CD8-positive, alpha-beta memory T cell (primary cell): Measurements from ENCODE around the gene GYG1. TPM values are rescaled to one million over a fixed set of nuclear protein-coding genes. Genes with fewer than 3 reads are reported as not detected.

Experiments used
- CTCF ChIA-PET: fragments of 350-600 bp; sonication (Branson Sonifier 250); formaldehyde crosslinking; loops from one replicate; lab custom pipeline; 2021; ENCODE audit warnings: antibody characterized with exemption; lab: Charles Lee
- POLR2A ChIA-PET: fragments of 350-600 bp; sonication (Branson Sonifier 250); formaldehyde crosslinking; loops from one replicate; lab custom pipeline; 2021; ENCODE audit warnings: antibody characterized with exemption; lab: Charles Lee
- DNase-seq, 5 donors: peaks; one replicate each; pipeline versions ENCODE4 v3.0.0 to v3.0.0-alpha.2; 2020 to 2022; ENCODE audit warnings: mixed read lengths in 1 of 5
- H3K27ac ChIP-seq: one replicate; pipeline ENCODE4 v1.7.0; 2013; ENCODE audit warnings: low read depth, mild to moderate bottlenecking, low read length, moderate library complexity
- H3K27me3 ChIP-seq: 2 replicates; pipeline ENCODE4 v1.7.0; 2013; ENCODE audit warnings: low read length, mild to moderate bottlenecking; ENCODE audit not compliant: insufficient read depth, poor library complexity, severe bottlenecking
- H3K36me3 ChIP-seq: 2 replicates; pipeline ENCODE4 v1.7.0; 2013; ENCODE audit warnings: mild to moderate bottlenecking, low read length, moderate library complexity; ENCODE audit not compliant: insufficient read depth
- H3K4me1 ChIP-seq: 2 replicates; pipeline ENCODE4 v1.7.0; 2013; ENCODE audit warnings: mild to moderate bottlenecking, low read length, moderate library complexity; ENCODE audit not compliant: insufficient read depth
- H3K4me3 ChIP-seq: 2 replicates; pipeline ENCODE4 v1.7.0; 2013; ENCODE audit warnings: mild to moderate bottlenecking, low read length
- H3K9me3 ChIP-seq: 2 replicates; pipeline ENCODE4 v1.7.0; 2013; ENCODE audit warnings: mild to moderate bottlenecking, low read length
- H3K27ac Mint-ChIP-seq, 8 donors: one replicate each; pipeline ENCODE4 v1.8.0; 2020 to 2021; ENCODE audit warnings: mixed read lengths in 8 of 8, mild to moderate bottlenecking in 6 of 8, inconsistent platforms in 3 of 8, moderate library complexity in 3 of 8
- H3K27me3 Mint-ChIP-seq, 2 donors: one replicate each; pipeline ENCODE4 v1.8.0; 2020 to 2021; ENCODE audit warnings: mixed read lengths in 2 of 2, mild to moderate bottlenecking in 1 of 2, moderate library complexity in 1 of 2
- H3K36me3 Mint-ChIP-seq, 3 donors: one replicate each; pipeline ENCODE4 v1.8.0; 2020 to 2021; ENCODE audit warnings: mixed read lengths in 3 of 3, inconsistent platforms in 1 of 3, mild to moderate bottlenecking in 1 of 3
- H3K4me1 Mint-ChIP-seq, 3 donors: one replicate each; pipeline ENCODE4 v1.8.0; 2020 to 2021; ENCODE audit warnings: mixed read lengths in 3 of 3, inconsistent platforms in 1 of 3, mild to moderate bottlenecking in 1 of 3
- H3K4me3 Mint-ChIP-seq, 7 donors: one replicate each; pipeline ENCODE4 v1.8.0; 2020 to 2021; ENCODE audit warnings: mixed read lengths in 7 of 7, mild to moderate bottlenecking in 6 of 7, moderate library complexity in 4 of 7, inconsistent platforms in 2 of 7
- H3K9me3 Mint-ChIP-seq, 5 donors: one replicate each; pipeline ENCODE4 v1.8.0; 2020 to 2022; ENCODE audit warnings: mixed read lengths in 5 of 5, mild to moderate bottlenecking in 3 of 5, moderate library complexity in 2 of 5, inconsistent platforms in 1 of 5
- polyA plus RNA-seq: library from polyadenylated mRNA; unstranded; fragments of 300-500 nt; fragmentation: Illumina TruSeq; gene quantifications from one replicate; pipeline ENCODE4 v1.2.3, GENCODE V29; 2021
- total RNA-seq, 2 experiments: library from RNA; stranded (reverse); gene quantifications; one replicate each; pipeline ENCODE4 v1.2.3, GENCODE V29; 2021

Gene GYG1
- total and polyA plus RNA-seq, 3 experiments from 2014 or later: 31.9 to 78.3 (median 35.0) TPM

DNA sequence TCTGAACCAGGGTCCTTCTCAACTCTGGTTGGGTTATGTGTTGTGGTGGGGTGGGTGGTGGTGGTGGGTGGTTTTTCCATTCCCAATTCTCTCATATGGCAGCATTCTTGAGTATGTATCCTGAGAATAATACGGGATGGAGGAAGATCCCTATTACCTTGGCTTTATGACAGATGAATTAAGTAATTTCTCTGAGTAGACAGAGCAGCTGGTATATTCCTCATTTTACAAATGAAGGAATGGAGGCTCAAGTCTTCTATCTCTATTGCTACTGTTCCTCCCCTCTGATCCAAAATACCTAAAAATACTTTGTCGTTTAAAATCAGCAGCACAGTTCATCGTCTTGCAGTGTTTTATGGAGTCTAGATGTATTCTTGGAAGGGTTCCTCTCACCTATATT is 10.4 kb downstream of the GYG1 start:
- Histone ChIP-seq H3K9me3 (no peaks in the 10 kb centered on the region), H3K4me1 (peaks cover 17% of the 10 kb centered on the region), H3K27me3 (no peaks in the 10 kb centered on the region), H3K36me3 (peaks cover 11% of the 10 kb centered on the region), H3K4me3 (no peak overlapping the region), H3K27ac (no peak overlapping the region)
- ChIA-PET POLR2A (no interaction called here), CTCF (interaction anchor here (1.0 to 3.6 kb wide), 3 partner anchors 10 to 18 kb away, joined by 3 to 12 read pairs (median 4); partner anchors contain the start of gene GYG1)
- H3K36me3 Mint-ChIP-seq: peaks cover 9 to 60% (median 10%) of the 10 kb centered on the region in 3 donors
- H3K27me3 Mint-ChIP-seq: no peaks in the 10 kb centered on the region
- H3K4me1 Mint-ChIP-seq: peaks cover 45 to 66% (median 60%) of the 10 kb centered on the region in 3 donors
- no peaks in the 10 kb centered on the region for H3K9me3 Mint-ChIP-seq
- H3K27ac Mint-ChIP-seq: peak overlapping the region in 3 of 8 donors; percentile 24 to 41 (median 25)
- DNase-seq: no peak
- H3K4me3 Mint-ChIP-seq: no peak overlapping the region

DNA sequence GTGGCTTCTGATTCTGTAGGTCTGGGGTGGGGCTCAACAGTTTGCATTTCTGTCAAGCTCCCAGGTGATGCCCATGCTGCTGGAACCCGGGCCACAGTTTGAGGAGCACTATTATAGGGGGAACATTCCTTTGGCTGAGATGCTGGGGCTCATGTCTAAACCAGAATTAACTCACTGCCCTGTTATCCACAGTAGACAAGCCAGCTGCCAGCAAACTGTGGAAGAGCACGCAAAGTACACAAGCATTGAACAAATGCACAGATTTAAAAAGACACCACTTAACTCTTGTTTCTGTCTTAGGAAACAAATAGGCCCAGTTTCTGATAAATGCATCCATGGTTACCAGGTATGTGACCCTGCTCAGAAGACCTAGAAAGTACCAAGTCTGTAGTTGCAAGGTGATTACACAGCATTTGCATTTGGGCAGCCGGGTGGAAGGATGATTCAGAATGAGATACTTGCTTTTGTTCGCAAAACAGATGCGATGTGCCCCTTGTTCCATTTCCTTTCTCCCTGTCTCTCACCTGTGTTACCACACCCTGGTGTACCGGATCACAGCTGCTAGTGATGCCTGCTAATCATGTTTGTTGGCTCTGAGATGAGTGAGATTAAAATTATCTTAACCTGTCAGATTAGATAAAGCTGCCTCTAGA is 12.4 kb downstream of the GYG1 start:
- POLR2A ChIA-PET: no interaction called here
- peaks cover 15% of the 10 kb centered on the region for H3K36me3 ChIP-seq
- peaks cover 17 to 68% (median 20%) of the 10 kb centered on the region in 3 donors for H3K36me3 Mint-ChIP-seq
- H3K4me1 ChIP-seq: peaks cover 20% of the 10 kb centered on the region
- H3K4me1 Mint-ChIP-seq: peaks cover 47 to 64% (median 57%) of the 10 kb centered on the region in 3 donors
- H3K27ac Mint-ChIP-seq: peak overlapping the region; percentile 61 to 97 (median 88)
- no peaks in the 10 kb centered on the region for H3K27me3 ChIP-seq
- H3K27me3 Mint-ChIP-seq: no peaks in the 10 kb centered on the region
- H3K4me3 ChIP-seq: no peak overlapping the region
- peak in 4 of 5 donors; percentile 22 to 62 (median 36) for DNase-seq
- CTCF ChIA-PET: no interaction called here
- H3K4me3 Mint-ChIP-seq: peak overlapping the region in 6 of 7 donors; percentile 6 to 66 (median 26)
- no peaks in the 10 kb centered on the region for H3K9me3 Mint-ChIP-seq
- no peaks in the 10 kb centered on the region for H3K9me3 ChIP-seq
- H3K27ac ChIP-seq: no peak overlapping the region

DNA sequence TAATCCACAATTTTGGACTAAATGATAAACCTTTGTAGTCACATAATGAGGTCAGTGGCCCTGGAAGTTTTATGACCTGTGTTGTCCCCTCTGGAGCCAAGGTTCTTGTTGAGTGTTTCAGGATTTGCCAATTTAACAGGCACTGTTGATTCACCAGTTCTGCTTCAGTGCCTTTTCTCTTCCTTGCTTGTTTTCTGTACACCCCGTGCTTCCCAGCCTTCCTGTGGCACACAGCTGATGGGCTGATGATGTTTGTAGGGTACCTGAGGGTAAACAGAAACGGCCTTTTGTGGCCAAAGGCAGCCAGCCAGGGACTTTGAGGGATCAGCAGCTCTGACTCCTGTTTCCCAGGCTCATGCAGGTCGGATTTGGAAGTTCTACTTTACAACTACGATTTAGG is 13.3 kb downstream of the GYG1 start:
- peaks cover 17 to 66% (median 24%) of the 10 kb centered on the region in 3 donors for H3K36me3 Mint-ChIP-seq
- no peak overlapping the region for H3K4me3 ChIP-seq
- peak overlapping the region in 1 of 7 donors; percentile 3 for H3K4me3 Mint-ChIP-seq
- no peaks in the 10 kb centered on the region for H3K27me3 Mint-ChIP-seq
- H3K27me3 ChIP-seq: no peaks in the 10 kb centered on the region
- CTCF ChIA-PET: interaction anchor here (0.9 kb wide), 1 partner anchor 13 kb away, joined by 3 read pairs; no protein-coding TSS in a partner anchor
- no peaks in the 10 kb centered on the region for H3K9me3 ChIP-seq
- H3K27ac ChIP-seq: no peak overlapping the region
- peaks cover 21% of the 10 kb centered on the region for H3K4me1 ChIP-seq
- POLR2A ChIA-PET: no interaction called here
- no peak for DNase-seq
- H3K9me3 Mint-ChIP-seq: no peaks in the 10 kb centered on the region
- H3K36me3 ChIP-seq: peaks cover 15% of the 10 kb centered on the region
- peaks cover 46 to 63% (median 54%) of the 10 kb centered on the region in 3 donors for H3K4me1 Mint-ChIP-seq
- H3K27ac Mint-ChIP-seq: peak overlapping the region; percentile 21 to 97 (median 88)

DNA sequence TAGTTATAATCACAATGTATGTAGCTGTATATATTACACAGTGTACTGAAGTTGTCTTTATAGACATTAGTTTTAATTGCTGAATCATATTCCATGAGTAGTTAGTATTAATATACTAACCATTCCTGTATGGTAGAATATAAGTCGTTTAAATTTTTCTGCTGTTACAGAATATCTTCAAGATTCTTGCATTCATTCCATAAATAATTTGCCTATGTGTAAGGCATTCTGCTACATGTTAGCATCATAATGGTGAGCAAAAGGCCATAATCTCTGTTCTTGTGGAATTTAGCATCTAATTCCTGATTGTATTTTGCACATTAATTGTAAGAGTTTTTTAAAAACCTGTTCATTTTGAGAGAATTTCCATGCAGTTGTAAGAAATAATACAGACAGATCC is 14.1 kb downstream of the GYG1 start:
- H3K27me3 ChIP-seq: no peaks in the 10 kb centered on the region
- H3K9me3 ChIP-seq: no peaks in the 10 kb centered on the region
- Mint-ChIP-seq H3K36me3 (peaks cover 16 to 64% (median 25%) of the 10 kb centered on the region in 3 donors), H3K27ac (peak overlapping the region in 4 of 8 donors; percentile 17 to 35 (median 20)), H3K4me1 (peaks cover 43 to 62% (median 52%) of the 10 kb centered on the region in 3 donors), H3K4me3 (no peak overlapping the region), H3K9me3 (no peaks in the 10 kb centered on the region), H3K27me3 (no peaks in the 10 kb centered on the region)
- H3K4me1 ChIP-seq: peaks cover 27% of the 10 kb centered on the region
- CTCF ChIA-PET: no interaction called here
- no peak for DNase-seq
- no peak overlapping the region for H3K4me3 ChIP-seq
- POLR2A ChIA-PET: no interaction called here
- peaks cover 12% of the 10 kb centered on the region for H3K36me3 ChIP-seq
- no peak overlapping the region for H3K27ac ChIP-seq

DNA sequence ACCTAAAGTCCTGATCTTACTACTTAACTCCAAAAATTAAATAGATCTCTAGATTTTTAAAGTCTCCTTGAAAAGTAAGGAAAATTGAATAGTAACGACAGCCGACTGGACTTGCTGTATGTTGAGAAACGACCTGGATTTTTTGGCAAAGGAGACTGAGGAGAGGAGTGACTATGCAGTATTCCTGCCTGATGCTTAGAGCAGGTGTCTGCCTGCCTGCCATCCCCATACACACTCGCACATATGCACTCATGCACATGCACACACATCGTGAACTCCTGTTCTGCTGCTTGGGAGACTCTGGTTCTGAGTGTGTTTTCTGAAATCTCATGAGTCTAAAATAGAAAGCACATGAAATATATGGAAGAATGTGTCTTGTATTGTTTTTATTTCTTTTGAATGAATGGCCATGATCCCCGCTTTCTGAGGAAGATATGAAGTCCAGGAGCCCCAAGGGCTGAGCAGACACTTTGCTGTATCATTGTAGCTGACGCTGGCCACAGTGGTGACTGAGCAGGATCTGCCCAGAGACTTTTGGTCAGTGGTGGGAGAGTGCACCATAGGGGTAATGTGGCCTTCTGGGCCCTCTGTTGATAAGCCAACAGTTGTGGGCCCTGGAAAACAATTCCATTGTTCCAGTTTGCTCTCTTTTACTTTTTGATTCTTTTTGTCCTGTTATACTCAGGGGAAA is 16.4 kb downstream of the GYG1 start:
- CTCF ChIA-PET: interaction anchor here (2.6 kb wide), 1 partner anchor 16 kb away, joined by 8 read pairs; the partner anchor contains the start of gene GYG1
- Mint-ChIP-seq H3K36me3 (peaks cover 19 to 69% (median 38%) of the 10 kb centered on the region in 3 donors), H3K4me1 (peaks cover 57 to 71% (median 64%) of the 10 kb centered on the region in 3 donors), H3K27ac (peak overlapping the region; percentile 20 to 96 (median 84)), H3K4me3 (peak overlapping the region in 3 of 7 donors; percentile 2 to 31 (median 18)), H3K9me3 (no peaks in the 10 kb centered on the region), H3K27me3 (no peaks in the 10 kb centered on the region)
- no peak for DNase-seq
- no peak overlapping the region for H3K27ac ChIP-seq
- H3K4me3 ChIP-seq: no peak overlapping the region
- H3K27me3 ChIP-seq: no peaks in the 10 kb centered on the region
- H3K4me1 ChIP-seq: peaks cover 41% of the 10 kb centered on the region
- peaks cover 18% of the 10 kb centered on the region for H3K36me3 ChIP-seq
- POLR2A ChIA-PET: no interaction called here
- H3K9me3 ChIP-seq: no peaks in the 10 kb centered on the region

DNA sequence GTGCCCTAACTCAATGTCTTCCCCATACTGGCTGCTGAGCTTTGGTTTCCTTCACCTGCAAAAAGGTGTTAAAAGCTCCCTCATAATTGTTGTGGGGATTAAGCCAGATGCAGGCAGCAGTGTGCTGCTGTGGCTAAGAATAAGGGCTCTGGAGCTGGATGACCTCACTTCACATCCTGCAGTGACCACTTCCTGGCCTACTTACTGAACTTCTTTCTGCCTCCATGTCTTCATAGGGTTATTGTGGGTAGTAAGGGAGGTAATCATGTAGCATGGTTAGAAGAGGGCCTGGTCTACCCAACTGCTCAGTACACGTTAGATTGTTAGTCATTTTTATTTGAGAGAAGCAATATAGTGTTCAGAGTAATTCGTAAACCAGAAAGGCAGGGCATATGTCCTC is 18.4 kb downstream of the GYG1 start:
- no peaks in the 10 kb centered on the region for H3K9me3 Mint-ChIP-seq
- Histone ChIP-seq H3K36me3 (peaks cover 24% of the 10 kb centered on the region), H3K27me3 (no peaks in the 10 kb centered on the region), H3K27ac (no peak overlapping the region), H3K4me1 (peaks cover 35% of the 10 kb centered on the region), H3K4me3 (no peak overlapping the region), H3K9me3 (no peaks in the 10 kb centered on the region)
- H3K4me1 Mint-ChIP-seq: peaks cover 57 to 69% (median 66%) of the 10 kb centered on the region in 3 donors
- peak overlapping the region; percentile 72 to 96 (median 95) for H3K27ac Mint-ChIP-seq
- POLR2A ChIA-PET: interaction anchor here (0.5 to 1.5 kb wide), 4 partner anchors 15 to 55 kb away, joined by 3 to 17 read pairs (median 4); partner anchors contain the start of gene GYG1
- peak overlapping the region; percentile 4 to 75 (median 64) for H3K4me3 Mint-ChIP-seq
- H3K27me3 Mint-ChIP-seq: no peaks in the 10 kb centered on the region
- CTCF ChIA-PET: interaction anchor here (0.7 to 2.6 kb wide), 6 partner anchors 10 to 192 kb away, joined by 3 to 10 read pairs (median 3); partner anchors contain the start of genes GYG1 and HPS3
- DNase-seq: peak in 4 of 5 donors; percentile 27 to 83 (median 70)
- H3K36me3 Mint-ChIP-seq: peaks cover 21 to 69% (median 39%) of the 10 kb centered on the region in 3 donors

DNA sequence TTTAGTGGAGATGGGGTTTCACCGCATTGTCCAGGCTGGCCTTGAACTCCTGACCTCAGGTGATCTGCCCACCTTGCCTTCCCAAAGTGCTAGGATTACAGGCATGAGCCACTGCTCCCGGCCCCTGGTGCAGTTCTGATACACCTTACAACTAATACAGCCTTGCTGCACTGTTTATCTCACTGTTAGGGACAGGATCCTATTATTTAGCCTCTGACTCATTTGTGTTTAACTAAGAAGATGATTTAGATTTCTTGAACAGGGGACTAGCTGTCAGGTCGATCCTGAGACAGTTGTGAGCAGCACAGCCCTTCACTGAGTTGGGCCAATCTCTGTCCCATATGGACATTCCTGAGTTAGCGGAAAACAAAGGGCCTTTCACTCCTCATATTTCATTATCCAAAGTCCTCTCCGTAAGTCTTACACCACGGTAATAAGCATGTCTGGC is 19.2 kb downstream of the GYG1 start:
- Mint-ChIP-seq H3K9me3 (no peaks in the 10 kb centered on the region), H3K4me1 (peaks cover 63 to 75% (median 72%) of the 10 kb centered on the region in 3 donors), H3K27ac (peak overlapping the region; percentile 66 to 96 (median 94)), H3K36me3 (peaks cover 28 to 75% (median 39%) of the 10 kb centered on the region in 3 donors), H3K27me3 (no peaks in the 10 kb centered on the region), H3K4me3 (peak overlapping the region in 4 of 7 donors; percentile 6 to 67 (median 32))
- Histone ChIP-seq H3K4me1 (peaks cover 34% of the 10 kb centered on the region), H3K27ac (no peak overlapping the region), H3K4me3 (no peak overlapping the region), H3K9me3 (no peaks in the 10 kb centered on the region), H3K36me3 (peaks cover 24% of the 10 kb centered on the region), H3K27me3 (no peaks in the 10 kb centered on the region)
- POLR2A ChIA-PET: interaction anchor here (1.0 to 1.5 kb wide), 2 partner anchors 19 to 55 kb away, joined by 4 to 17 read pairs; partner anchors contain the start of gene GYG1
- DNase-seq: no peak
- CTCF ChIA-PET: interaction anchor here (2.6 kb wide), 1 partner anchor 19 kb away, joined by 8 read pairs; the partner anchor contains the start of gene GYG1
